NB4 (cell line): ENCODE results near the gene PCSK2.

Experiments
- MYC ChIP-seq: IDR thresholded peaks from 2 replicates; pipeline ENCODE4 v1.6.1; 2011; ENCODE audit warnings: low read depth, low read length
- POLR2A ChIP-seq: IDR thresholded peaks from 2 replicates; pipeline ENCODE4 v1.6.1; 2011; ENCODE audit warnings: mild to moderate bottlenecking; ENCODE audit not compliant: insufficient read length; ENCODE audit errors: extremely low read depth
- TF ChIP-seq, protein P1 (sequence below): IDR thresholded peaks from one replicate; pipeline ENCODE4 v1.5.1; 2012; ENCODE audit warnings: low read depth, low read length
- TF ChIP-seq, protein P2 (sequence below): IDR thresholded peaks from 2 replicates; pipeline ENCODE4 v1.6.1; 2011; ENCODE audit warnings: low read depth, low read length

- TF ChIP-seq, protein P1, sequence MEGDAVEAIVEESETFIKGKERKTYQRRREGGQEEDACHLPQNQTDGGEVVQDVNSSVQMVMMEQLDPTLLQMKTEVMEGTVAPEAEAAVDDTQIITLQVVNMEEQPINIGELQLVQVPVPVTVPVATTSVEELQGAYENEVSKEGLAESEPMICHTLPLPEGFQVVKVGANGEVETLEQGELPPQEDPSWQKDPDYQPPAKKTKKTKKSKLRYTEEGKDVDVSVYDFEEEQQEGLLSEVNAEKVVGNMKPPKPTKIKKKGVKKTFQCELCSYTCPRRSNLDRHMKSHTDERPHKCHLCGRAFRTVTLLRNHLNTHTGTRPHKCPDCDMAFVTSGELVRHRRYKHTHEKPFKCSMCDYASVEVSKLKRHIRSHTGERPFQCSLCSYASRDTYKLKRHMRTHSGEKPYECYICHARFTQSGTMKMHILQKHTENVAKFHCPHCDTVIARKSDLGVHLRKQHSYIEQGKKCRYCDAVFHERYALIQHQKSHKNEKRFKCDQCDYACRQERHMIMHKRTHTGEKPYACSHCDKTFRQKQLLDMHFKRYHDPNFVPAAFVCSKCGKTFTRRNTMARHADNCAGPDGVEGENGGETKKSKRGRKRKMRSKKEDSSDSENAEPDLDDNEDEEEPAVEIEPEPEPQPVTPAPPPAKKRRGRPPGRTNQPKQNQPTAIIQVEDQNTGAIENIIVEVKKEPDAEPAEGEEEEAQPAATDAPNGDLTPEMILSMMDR = no peak
- no peak for TF ChIP-seq POLR2A
- TF ChIP-seq, protein P2, sequence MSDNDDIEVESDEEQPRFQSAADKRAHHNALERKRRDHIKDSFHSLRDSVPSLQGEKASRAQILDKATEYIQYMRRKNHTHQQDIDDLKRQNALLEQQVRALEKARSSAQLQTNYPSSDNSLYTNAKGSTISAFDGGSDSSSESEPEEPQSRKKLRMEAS = no peak
- no peak for TF ChIP-seq MYC
These were observed 87.4 kb downstream of the PCSK2 start for GRCh38 chr20:17314264-17314663.
